ENCODE results near the gene STXBP5. TPM values are rescaled to one million over a fixed set of nuclear protein-coding genes. Genes with fewer than 3 reads are reported as not detected.
A peak's percentile ranks its signal among the peaks of the same experiment; 100 is the strongest.

STXBP5 gene
- total and polyA plus RNA-seq, 2 of the 13 experiments (the other 11 are each of a cell fraction or from before 2014, with no cell fraction given) = 8.8 to 19.4 TPM

DNA sequence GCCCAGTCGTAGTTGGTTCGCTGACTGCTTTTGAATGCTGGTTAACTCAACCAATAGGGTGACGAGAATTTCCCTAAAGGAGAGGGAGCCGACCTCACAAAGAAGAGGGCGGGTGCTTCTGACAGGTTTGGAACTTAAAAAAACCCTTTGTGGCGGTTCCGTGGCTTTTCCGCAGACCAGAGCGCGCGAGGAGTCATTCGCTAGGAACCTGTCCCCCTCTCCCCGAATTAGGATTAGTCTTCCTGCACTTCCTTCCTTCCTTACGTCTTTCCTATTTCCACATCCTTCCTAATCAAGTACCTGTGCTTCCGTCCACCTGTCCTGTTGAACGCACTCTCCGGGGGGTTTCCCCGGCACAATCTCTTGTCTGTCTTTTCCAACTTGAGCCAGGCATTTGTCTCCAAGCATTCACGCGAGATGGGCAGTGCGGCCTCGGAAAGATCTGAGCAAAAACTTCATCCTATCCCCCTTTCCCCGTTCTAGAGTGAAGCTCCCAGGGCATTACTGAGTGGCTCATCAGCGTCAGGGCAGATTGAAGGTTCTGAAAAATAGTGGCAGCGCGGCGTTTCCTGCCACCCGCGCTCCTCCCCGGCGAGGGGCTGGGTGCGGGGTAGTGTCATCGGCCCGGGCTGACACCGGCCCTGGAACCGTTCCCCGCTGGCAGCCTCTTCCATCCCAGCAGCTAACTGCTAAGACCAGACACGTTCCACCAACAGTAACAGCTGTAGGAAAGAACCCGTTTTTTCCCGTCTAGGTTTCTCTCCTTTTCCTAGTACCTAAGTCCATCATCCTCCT is 1.5 kb upstream of the STXBP5 start (continued):
- TF ChIP-seq NKX3-1 (CRISPR knock-in tag; IDR thresholded peaks at IDR 0.05) (no peak), ZNF224 (CRISPR knock-in tag; IDR thresholded peaks at IDR 0.05) (peak; percentile 31; the same call in 1 of the 2 replicates), GRHL1 (CRISPR knock-in tag; conservative IDR thresholded peaks at IDR 0.05) (no peak), GATA4 (IDR thresholded peaks at IDR 0.05; ENCODE audit: borderline replicate concordance, low read depth) (peak; percentile 12; the same call in 1 of the 2 replicates), KLF16 (CRISPR knock-in tag; IDR thresholded peaks at IDR 0.05) (no peak; a peak in 1 of 4 replicates), ZNF660 (CRISPR knock-in tag; IDR thresholded peaks at IDR 0.05; ENCODE audit: borderline replicate concordance, low read depth) (no peak), ZNF674 (CRISPR knock-in tag; IDR thresholded peaks at IDR 0.05; ENCODE audit: low read depth) (no peak), SP1 (IDR thresholded peaks at IDR 0.05) (no peak), SP1 (CRISPR knock-in tag; IDR thresholded peaks at IDR 0.05) (0 out of 2 replicates have a peak, but pooled peaks have one; percentile 5), CBX5 (CRISPR knock-in tag; IDR thresholded peaks at IDR 0.05; ENCODE audit: borderline replicate concordance) (no peak), ZNF878 (CRISPR knock-in tag; IDR thresholded peaks at IDR 0.05) (peak; percentile 42; the same call in 1 of the 2 replicates), GATAD1 (CRISPR knock-in tag; IDR thresholded peaks at IDR 0.05) (peak; percentile 3; the same call in 1 of the 2 replicates), RXRA (CRISPR knock-in tag; IDR thresholded peaks at IDR 0.05) (no peak), ZNF777 (CRISPR knock-in tag; IDR thresholded peaks at IDR 0.05) (no peak; the same call in 1 of the 2 replicates), KAT8 (CRISPR knock-in tag; IDR thresholded peaks at IDR 0.05) (no peak), RAD21 (CRISPR knock-in tag; IDR thresholded peaks at IDR 0.05) (no peak), PTBP1 (IDR thresholded peaks at IDR 0.05; ENCODE audit: low read depth, low read length, poor library complexity, severe bottlenecking) (no peak), BCL6 (CRISPR knock-in tag; IDR thresholded peaks at IDR 0.05) (no peak), FOXC1 (CRISPR knock-in tag; IDR thresholded peaks at IDR 0.05; ENCODE audit: borderline replicate concordance) (no peak), RXRB (CRISPR knock-in tag; IDR thresholded peaks at IDR 0.05; ENCODE audit: borderline replicate concordance) (0 out of 2 replicates have a peak, but pooled peaks have one; percentile 7), MYPOP (CRISPR knock-in tag; IDR thresholded peaks at IDR 0.05) (peak; percentile 61), AFF4 (CRISPR knock-in tag; IDR thresholded peaks at IDR 0.05) (0 out of 2 replicates have a peak, but pooled peaks have one; percentile 29)
- TF ChIP-seq, protein P1, sequence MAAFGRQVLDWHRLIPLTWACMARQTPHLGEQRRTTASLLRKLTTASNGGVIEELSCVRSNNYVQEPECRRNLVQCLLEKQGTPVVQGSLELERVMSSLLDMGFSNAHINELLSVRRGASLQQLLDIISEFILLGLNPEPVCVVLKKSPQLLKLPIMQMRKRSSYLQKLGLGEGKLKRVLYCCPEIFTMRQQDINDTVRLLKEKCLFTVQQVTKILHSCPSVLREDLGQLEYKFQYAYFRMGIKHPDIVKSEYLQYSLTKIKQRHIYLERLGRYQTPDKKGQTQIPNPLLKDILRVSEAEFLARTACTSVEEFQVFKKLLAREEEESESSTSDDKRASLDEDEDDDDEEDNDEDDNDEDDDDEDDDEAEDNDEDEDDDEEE (CRISPR knock-in tag; IDR thresholded peaks at IDR 0.05) = no peak; the same call in 1 of the 2 replicates
